GM23248 (cell line): ENCODE results near the gene VPS13D. TPM values are rescaled to one million over a fixed set of nuclear protein-coding genes. Genes with fewer than 3 reads are reported as not detected.
A peak's percentile ranks its signal among the peaks of the same experiment; 100 is the strongest.

Experiments
- DNase-seq: peaks from one replicate; pipeline ENCODE4 v3.0.0-alpha.2; 2015
- H2AFZ ChIP-seq: fragments of 200-600 bp; sonication (generic); 2 replicates; pipeline ENCODE4 v1.6.1; 2016; ENCODE audit warnings: antibody characterized with exemption
- H3F3A ChIP-seq: fragments of 200-600 bp; sonication (generic); 2 replicates; pipeline ENCODE4 v1.6.1; 2016; ENCODE audit warnings: mild to moderate bottlenecking, antibody characterized with exemption, mixed run types; ENCODE audit not compliant: insufficient read depth
- H3K27ac ChIP-seq: fragments of 200-600 bp; sonication (generic); 2 replicates; pipeline ENCODE4 v1.5.1; 2016; ENCODE audit warnings: mild to moderate bottlenecking
- H3K27me3 ChIP-seq: fragments of 200-600 bp; sonication (generic); replicated peaks from 2 replicates; pipeline ENCODE4 v1.6.1; 2016; ENCODE audit warnings: mild to moderate bottlenecking; ENCODE audit not compliant: insufficient read depth
- H3K36me3 ChIP-seq: fragments of 200-600 bp; sonication (generic); 2 replicates; pipeline ENCODE4 v1.6.1; 2016; ENCODE audit warnings: low read depth, mild to moderate bottlenecking
- H3K4me1 ChIP-seq: fragments of 200-600 bp; sonication (generic); 2 replicates; pipeline ENCODE4 v1.6.1; 2016; ENCODE audit warnings: mild to moderate bottlenecking; ENCODE audit not compliant: insufficient read depth
- H3K4me2 ChIP-seq: fragments of 200-600 bp; sonication (generic); one replicate; pipeline ENCODE4 v1.6.1; 2016; ENCODE audit warnings: mild to moderate bottlenecking; ENCODE audit not compliant: unreplicated experiment
- H3K4me3 ChIP-seq: fragments of 200-600 bp; sonication (generic); 2 replicates; pipeline ENCODE4 v1.5.1; 2016; ENCODE audit warnings: mild to moderate bottlenecking
- H3K79me2 ChIP-seq: fragments of 200-600 bp; sonication (generic); 2 replicates; pipeline ENCODE4 v1.6.1; 2016; ENCODE audit warnings: mild to moderate bottlenecking; ENCODE audit not compliant: insufficient read depth
- H3K9ac ChIP-seq: fragments of 200-600 bp; sonication (generic); 2 replicates; pipeline ENCODE4 v1.6.1; 2016; ENCODE audit warnings: mild to moderate bottlenecking
- H3K9me2 ChIP-seq: fragments of 200-600 bp; sonication (generic); 2 replicates; pipeline ENCODE4 v1.6.1; 2016; ENCODE audit warnings: mixed run types, mild to moderate bottlenecking, moderate library complexity; ENCODE audit not compliant: insufficient read depth
- H3K9me3 ChIP-seq: fragments of 200-600 bp; sonication (generic); one replicate; pipeline ENCODE4 v1.6.1; 2017; ENCODE audit warnings: low read depth
- H4K20me1 ChIP-seq: fragments of 200-600 bp; sonication (generic); 2 replicates; pipeline ENCODE4 v1.6.0; 2016; ENCODE audit not compliant: insufficient read depth
- EZH2 ChIP-seq: fragments of 200-600 bp; sonication (generic); IDR thresholded peaks from 2 replicates; pipeline ENCODE4 v1.6.1; 2018; ENCODE audit warnings: antibody characterized with exemption, mild to moderate bottlenecking; ENCODE audit not compliant: insufficient read depth, poor library complexity, severe bottlenecking
- EZH2phosphoT487 ChIP-seq: fragments of 200-600 bp; sonication (generic); IDR thresholded peaks from 2 replicates; pipeline ENCODE4 v1.6.1; 2018; ENCODE audit warnings: antibody characterized with exemption, moderate library complexity, mild to moderate bottlenecking, low read depth; ENCODE audit not compliant: insufficient read depth
- WGBS, 2 experiments: methylation state at CpG; one replicate each; pipeline ENCODE4 v1.1.6; 2015 to 2017; ENCODE audit warnings: low lambda C conversion rate in 2 of 2, low coverage in 1 of 2; ENCODE audit errors: missing lambda C conversion rate in 2 of 2; 5-methylcytosine and 5-hydroxymethylcytosine counted together
- in situ Hi-C: fragments of 300-500 bp; cut with MboI; formaldehyde crosslinking; loops from 2 replicates; pipeline ENCODE4 v1.15.0; 2020
- polyA plus RNA-seq: library from polyadenylated mRNA; unstranded; fragments of >200 nt; fragmentation: Nextera tagmentation; extraction: Ambion mirVana; gene quantifications from 2 replicates; pipeline ENCODE4 v1.2.1, GENCODE V29; 2016
- total RNA-seq: library from RNA; depleted of rRNA; stranded (reverse); fragments of >200 nt; shearing (Covaris generic); gene quantifications from 2 replicates; pipeline ENCODE4 v1.2.3, GENCODE V29; 2014

The VPS13D gene
- total and polyA plus RNA-seq, 2 experiments from 2014 or later = 6.8 to 16.4 TPM

- Histone ChIP-seq H3K4me2 (no peak overlapping the region), H3K9me3 (no peaks in the 10 kb centered on the region), H3K4me3 (no peak overlapping the region), H4K20me1 (no peaks in the 10 kb centered on the region), H3K27me3 (no peaks in the 10 kb centered on the region), H2AFZ (no peak overlapping the region), H3F3A (peaks cover 29% of the 10 kb centered on the region), H3K79me2 (no peaks in the 10 kb centered on the region), H3K9me2 (no peaks in the 10 kb centered on the region), H3K36me3 (no peaks in the 10 kb centered on the region), H3K9ac (no peak overlapping the region), H3K27ac (no peak overlapping the region), H3K4me1 (peaks cover 32% of the 10 kb centered on the region)
- TF ChIP-seq EZH2 (no peak), EZH2phosphoT487 (no peak)
- 86 to 89% methylated on average over 4 of the region's 4 CpGs for WGBS, 2 experiments
- in situ Hi-C loops = no loop called here
- no peak for DNase-seq
Measured at GRCh38 chr1:12444329-12444841, 214.6 kb downstream of the VPS13D start.

- H3F3A ChIP-seq = peaks cover 38% of the 10 kb centered on the region
- in situ Hi-C loops = no loop called here
- H2AFZ ChIP-seq = no peak overlapping the region
- H3K9me2 ChIP-seq = no peaks in the 10 kb centered on the region
- no peak for DNase-seq
- no peak overlapping the region for H3K9ac ChIP-seq
- no peaks in the 10 kb centered on the region for H3K27me3 ChIP-seq
- H3K4me3 ChIP-seq = no peak overlapping the region
- TF ChIP-seq EZH2phosphoT487 (no peak), EZH2 (no peak)
- no peaks in the 10 kb centered on the region for H3K9me3 ChIP-seq
- H3K4me1 ChIP-seq = peaks cover 39% of the 10 kb centered on the region
- no peaks in the 10 kb centered on the region for H3K36me3 ChIP-seq
- H3K4me2 ChIP-seq = no peak overlapping the region
- H4K20me1 ChIP-seq = no peaks in the 10 kb centered on the region
- H3K27ac ChIP-seq = no peak overlapping the region
- 96% methylated on average over 3 of the region's 3 CpGs for WGBS, 2 experiments
- H3K79me2 ChIP-seq = no peaks in the 10 kb centered on the region
Measured at GRCh38 chr1:12445257-12445656, 215.4 kb downstream of the VPS13D start.

- 70 to 83% methylated on average over 2 of the region's 2 CpGs for WGBS, 2 experiments
- Histone ChIP-seq H3K9me2 (no peaks in the 10 kb centered on the region), H3K79me2 (no peaks in the 10 kb centered on the region), H4K20me1 (no peaks in the 10 kb centered on the region), H3K27ac (peak overlapping the region; percentile 94), H3K36me3 (no peaks in the 10 kb centered on the region), H3F3A (peaks cover 39% of the 10 kb centered on the region), H3K4me3 (no peak overlapping the region), H3K9me3 (no peaks in the 10 kb centered on the region), H3K4me2 (peak overlapping the region; percentile 76), H3K9ac (peak overlapping the region; percentile 75), H3K27me3 (no peaks in the 10 kb centered on the region), H2AFZ (no peak overlapping the region), H3K4me1 (peaks cover 42% of the 10 kb centered on the region)
- in situ Hi-C loops = no loop called here
- no peak for DNase-seq
- TF ChIP-seq EZH2 (no peak), EZH2phosphoT487 (no peak)
Measured at GRCh38 chr1:12446593-12446992, 216.8 kb downstream of the VPS13D start.

GRCh38 chr1:12447307-12447706, 217.5 kb downstream of the VPS13D start:
- DNase-seq = peak; percentile 92
- H3K9ac ChIP-seq = peak overlapping the region; percentile 75

More at GRCh38 chr1:12447307-12447706, 217.5 kb downstream of the VPS13D start:
- Histone ChIP-seq H3K4me3 (peak overlapping the region; percentile 52), H3K9me3 (no peaks in the 10 kb centered on the region), H3K36me3 (no peaks in the 10 kb centered on the region), H3K4me2 (peak overlapping the region; percentile 76), H3K79me2 (no peaks in the 10 kb centered on the region), H3K27me3 (no peaks in the 10 kb centered on the region), H3K4me1 (peaks cover 42% of the 10 kb centered on the region), H4K20me1 (no peaks in the 10 kb centered on the region), H3K27ac (peak overlapping the region; percentile 94), H2AFZ (no peak overlapping the region), H3K9me2 (no peaks in the 10 kb centered on the region), H3F3A (peaks cover 39% of the 10 kb centered on the region)
- in situ Hi-C loops = no loop called here
- WGBS, 2 experiments = 0 to 1% methylated on average over 3 of the region's 3 CpGs
- TF ChIP-seq EZH2 (no peak), EZH2phosphoT487 (no peak)
